ENCODE data around the gene COX18.

COX18 gene, protein sequence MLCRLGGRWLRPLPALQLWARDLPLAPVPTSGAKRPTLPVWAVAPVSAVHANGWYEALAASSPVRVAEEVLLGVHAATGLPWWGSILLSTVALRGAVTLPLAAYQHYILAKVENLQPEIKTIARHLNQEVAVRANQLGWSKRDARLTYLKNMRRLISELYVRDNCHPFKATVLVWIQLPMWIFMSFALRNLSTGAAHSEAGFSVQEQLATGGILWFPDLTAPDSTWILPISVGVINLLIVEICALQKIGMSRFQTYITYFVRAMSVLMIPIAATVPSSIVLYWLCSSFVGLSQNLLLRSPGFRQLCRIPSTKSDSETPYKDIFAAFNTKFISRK

GRCh38 chr4:73069338-73070073, at the start of gene COX18:
TSS of gene COX18 (minus strand) at chr4:73069716. CDS start at chr4:73069649, 67 bp downstream.
- DNase-seq (ENCODE audit: low read depth, low spot score), result peak; percentile 99

- no peak for DNase-seq (ENCODE audit: low read depth, low spot score)
Measured at GRCh38 chr4:73109493-73109892, 40.0 kb upstream of the COX18 start.

- DNase-seq (ENCODE audit: low read depth, low spot score), result no peak
Measured at GRCh38 chr4:73104695-73105094, 35.2 kb upstream of the COX18 start.

DNA sequence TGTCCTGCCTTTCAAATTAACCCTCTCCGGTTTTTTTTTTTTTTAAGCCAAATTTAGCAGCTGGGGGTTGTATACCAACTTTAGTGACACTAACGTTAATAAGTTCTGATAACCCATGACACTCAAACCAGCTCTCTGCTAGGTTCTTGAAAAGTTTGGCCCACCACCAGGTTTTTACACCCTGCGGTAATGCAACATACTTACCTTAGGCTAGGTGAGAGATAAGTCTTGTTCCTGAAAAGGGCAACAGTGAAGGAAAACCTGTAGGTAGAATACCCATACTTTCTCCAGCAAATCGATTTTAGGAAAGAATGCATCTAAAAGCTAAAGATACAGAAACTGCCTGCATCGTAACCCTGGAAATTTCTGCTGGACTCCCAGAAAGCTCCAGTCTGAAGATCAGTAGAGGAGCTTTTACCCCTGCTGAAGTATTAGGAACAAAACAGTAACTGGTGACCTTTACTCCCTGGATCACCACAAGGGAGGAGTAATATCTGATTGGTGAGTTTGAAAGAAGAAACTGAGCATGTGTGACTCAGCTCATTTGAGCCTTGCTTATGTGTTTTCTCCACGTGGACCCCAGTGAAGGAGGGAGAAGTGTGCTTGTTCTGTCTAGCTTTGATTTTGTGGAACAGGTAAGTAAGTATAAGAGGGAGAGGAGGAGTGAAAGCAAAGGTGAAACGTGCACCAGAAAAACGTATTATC, 34.4 kb upstream of the COX18 start:
- no peak for DNase-seq (ENCODE audit: low read depth, low spot score)

GRCh38 chr4:73099143-73099542, 29.6 kb upstream of the COX18 start:
- DNase-seq (ENCODE audit: low read depth, low spot score), result no peak

GRCh38 chr4:73098713-73099112, 29.2 kb upstream of the COX18 start:
- DNase-seq (ENCODE audit: low read depth, low spot score), result no peak

DNA sequence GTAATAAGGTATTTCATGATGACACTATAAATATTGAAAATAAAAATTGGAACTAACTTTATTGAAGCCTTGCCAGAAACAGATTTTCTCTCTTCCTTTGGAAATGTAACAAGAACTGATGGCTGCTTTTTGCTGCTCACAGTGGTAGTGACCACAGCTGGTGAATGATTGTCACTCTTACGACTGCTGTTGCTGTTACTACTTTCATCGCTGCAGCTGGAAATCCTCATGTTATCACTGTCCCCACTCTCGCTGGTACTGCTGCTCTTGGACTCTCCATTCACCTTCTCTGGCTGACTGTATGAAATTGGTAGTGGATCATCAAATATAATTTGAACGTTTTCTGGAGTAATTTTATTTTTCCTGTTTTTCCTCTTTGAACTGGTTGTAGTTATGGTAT, 28.5 kb upstream of the COX18 start:
- DNase-seq (ENCODE audit: low read depth, low spot score), result no peak

DNA sequence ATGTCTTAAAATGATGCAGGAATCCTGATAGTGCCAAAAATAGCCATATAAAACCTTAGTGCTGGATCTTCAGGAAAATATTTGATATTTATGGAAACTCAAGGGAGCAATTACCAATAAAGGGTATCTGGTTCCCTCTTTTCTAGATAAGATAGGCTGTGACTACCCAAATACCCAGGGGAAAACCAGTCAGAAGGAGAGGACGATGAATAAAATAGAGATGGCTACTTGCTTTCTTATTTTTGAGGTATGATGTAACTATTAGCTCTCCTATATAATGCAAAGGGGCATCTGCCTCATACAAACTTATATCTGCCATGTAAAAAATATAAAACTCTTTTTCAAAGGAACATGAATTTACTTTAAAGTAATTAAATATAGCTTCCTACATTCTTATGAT, 23.4 kb upstream of the COX18 start:
- DNase-seq (ENCODE audit: low read depth, low spot score), result no peak

DNA sequence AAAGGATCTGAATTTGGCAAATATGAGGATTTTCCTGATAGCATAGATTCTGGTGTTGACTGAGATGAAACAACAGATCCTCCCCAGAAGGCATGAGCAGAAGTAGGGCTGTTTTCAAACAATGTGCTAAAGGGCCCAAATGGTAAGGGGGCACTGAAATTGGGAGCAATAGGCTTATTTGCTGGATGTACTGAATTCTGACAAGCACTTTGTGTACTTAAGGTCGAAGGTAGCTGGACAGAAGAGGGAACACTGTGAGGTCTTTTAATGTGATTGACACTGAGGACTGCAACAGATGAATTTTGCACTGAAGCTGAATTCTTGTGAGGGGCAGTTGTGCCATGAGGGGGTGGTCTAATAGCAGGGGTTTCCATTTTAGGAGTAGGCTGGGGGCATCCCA, 21.2 kb upstream of the COX18 start:
- no peak for DNase-seq (ENCODE audit: low read depth, low spot score)

GRCh38 chr4:73087871-73088270, 18.4 kb upstream of the COX18 start:
- DNase-seq (ENCODE audit: low read depth, low spot score), result no peak

DNA sequence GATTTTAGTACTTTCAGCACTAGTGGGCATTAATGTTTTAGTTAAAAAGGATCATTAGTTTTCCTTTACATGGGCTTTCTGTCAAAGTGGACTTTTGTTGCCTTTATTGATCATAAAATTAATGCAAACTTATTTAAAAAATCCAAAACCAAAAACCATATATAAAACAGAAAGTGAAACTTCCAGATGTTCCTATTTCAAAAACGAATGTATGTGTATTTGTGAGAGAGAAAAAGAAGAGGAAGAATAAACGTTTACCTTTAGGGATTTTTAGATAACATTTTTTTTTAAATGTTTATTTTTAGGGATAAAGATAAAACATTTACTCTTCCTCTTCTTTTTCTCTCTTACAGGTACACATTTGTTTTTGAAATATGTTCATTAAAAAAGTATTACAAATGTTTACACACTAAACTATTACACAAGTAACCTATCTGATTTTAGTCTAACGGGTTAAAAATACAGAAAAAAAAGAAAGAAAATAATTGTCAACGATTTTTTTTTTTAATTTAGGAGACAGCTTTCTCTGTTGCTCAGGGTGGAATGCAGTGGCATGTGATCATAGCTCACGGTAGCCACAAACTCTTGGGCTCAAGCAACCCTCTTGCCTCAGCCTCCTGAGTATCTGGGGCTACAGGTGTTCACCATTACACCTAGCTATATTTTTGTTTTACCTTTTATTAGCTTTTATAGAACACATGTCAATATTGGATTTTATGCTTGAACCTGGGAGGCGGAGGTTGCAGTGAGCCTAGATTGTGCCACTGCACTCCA, 16.8 kb upstream of the COX18 start:
- no peak for DNase-seq (ENCODE audit: low read depth, low spot score)

DNA sequence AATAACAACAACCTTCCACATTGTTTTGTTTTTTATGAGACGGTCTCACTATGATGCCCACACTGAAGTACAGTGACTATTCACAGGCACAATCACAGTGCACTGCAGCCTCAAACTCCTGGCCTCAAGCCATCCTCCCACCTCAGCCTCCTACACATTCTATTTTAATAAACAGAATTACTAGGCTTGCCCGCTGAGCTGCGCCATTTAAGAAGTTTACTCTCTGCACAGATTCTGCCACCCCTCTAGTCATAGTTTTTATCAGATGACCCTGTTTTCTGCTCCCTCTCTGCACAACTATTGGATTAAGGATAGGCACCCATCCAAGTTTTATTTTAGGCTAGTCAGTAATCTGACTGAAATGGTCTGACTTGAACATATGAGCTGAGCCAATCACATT, 11.3 kb upstream of the COX18 start:
- no peak for DNase-seq (ENCODE audit: low read depth, low spot score)

DNA sequence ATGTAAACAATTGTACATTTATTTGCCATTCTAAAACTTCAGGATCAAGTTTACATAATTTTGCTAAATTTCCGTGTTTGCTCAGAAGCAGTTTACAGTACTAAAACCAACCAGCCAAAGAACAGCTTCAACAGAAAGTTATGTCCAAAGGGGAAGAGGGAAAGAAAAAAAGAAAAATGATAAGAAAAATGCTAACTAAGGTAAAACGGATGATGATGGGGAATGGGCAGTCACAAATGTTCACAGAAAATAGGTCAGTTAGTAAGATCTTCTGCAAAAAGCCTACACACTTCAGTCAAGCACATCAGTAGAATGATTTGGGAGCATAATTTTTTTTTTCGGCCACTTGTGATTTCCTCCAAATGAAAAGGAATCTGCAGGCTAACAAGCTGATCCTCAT, 6.3 kb upstream of the COX18 start:
- no peak for DNase-seq (ENCODE audit: low read depth, low spot score)

DNA sequence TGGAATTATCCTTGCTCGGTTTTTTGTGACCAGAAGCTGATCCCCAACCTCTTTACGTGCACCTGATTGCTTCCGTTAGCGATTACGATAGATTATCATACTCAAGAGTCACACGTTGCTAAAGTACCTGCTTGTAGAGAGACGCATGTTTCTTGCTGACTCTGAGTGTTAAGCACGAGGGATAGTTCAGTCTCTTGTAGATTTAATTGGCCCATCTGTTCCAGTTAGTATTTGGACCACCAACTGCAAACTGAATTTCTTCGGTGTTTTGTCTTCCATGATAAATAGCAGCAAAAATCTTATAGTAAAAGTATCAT, 516 bp upstream of the COX18 start:
- no peak for DNase-seq (ENCODE audit: low read depth, low spot score)

- peak; percentile 6 for DNase-seq (ENCODE audit: low read depth, low spot score)
Measured at GRCh38 chr4:73068491-73069337, 802 bp downstream of the COX18 start.

DNA sequence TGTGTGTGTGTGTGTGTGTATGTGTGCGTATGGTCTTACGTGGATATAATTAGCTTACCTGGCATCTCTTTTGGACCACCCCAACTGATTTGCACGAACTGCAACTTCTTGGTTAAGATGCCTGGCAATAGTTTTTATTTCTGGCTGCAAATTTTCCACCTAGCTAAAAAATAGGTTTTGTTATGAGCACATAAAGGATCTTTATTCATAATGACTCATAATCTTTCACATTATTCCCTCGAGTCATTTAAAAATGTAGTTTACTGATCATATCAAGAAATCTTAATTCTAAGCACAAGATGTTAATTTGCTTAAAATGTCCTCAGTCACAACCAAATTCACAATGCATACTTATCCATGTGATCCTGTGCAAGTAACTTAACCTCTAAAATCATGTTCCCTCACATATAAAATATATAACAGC, 1.5 kb downstream of the COX18 start:
- DNase-seq (ENCODE audit: low read depth, low spot score), result no peak

- DNase-seq (ENCODE audit: low read depth, low spot score), result no peak
Measured at GRCh38 chr4:73066928-73067327, 2.6 kb downstream of the COX18 start.

GRCh38 chr4:73066445-73066844, 3.1 kb downstream of the COX18 start:
- no peak for DNase-seq (ENCODE audit: low read depth, low spot score)

GRCh38 chr4:73064536-73064935, 5.0 kb downstream of the COX18 start:
- no peak for DNase-seq (ENCODE audit: low read depth, low spot score)

DNA sequence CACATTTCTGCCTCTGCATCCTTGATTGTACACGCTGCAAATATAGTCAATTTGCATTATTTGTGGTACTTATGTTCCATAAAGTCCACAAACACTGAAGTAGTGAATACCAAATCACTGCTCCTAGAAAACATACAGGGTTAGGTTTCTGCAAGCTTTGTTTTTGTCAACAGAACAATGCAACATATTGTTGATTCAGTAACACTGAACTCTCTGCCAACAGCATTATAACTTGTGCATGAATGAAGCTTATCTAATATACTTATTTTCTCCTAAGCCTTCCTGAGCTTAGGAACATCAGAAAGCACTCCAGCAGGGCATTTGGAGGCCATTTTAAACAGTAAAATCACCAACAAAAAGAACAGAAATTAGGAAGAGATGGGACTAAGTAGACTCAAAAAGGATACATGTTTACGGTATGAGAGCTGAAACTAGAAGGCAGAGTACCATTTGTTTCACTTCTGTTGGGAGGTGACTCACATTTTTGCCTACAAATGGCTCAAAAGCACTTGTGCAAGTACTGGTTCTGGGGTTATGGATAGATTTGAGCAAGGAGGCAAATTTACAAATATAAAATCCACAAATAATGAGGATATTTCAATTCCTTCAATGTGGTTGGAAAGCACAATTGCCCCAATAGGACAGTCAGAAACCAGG, 14.1 kb downstream of the COX18 start:
- no peak for DNase-seq (ENCODE audit: low read depth, low spot score)
